ENCODE results near the gene GPC5.
"Not testable (repeated sequence)": the region's sequence is repeated elsewhere in the genome, so short reads cannot be mapped to it uniquely, and the experiment has no call there.

GPC5 gene

DNA sequence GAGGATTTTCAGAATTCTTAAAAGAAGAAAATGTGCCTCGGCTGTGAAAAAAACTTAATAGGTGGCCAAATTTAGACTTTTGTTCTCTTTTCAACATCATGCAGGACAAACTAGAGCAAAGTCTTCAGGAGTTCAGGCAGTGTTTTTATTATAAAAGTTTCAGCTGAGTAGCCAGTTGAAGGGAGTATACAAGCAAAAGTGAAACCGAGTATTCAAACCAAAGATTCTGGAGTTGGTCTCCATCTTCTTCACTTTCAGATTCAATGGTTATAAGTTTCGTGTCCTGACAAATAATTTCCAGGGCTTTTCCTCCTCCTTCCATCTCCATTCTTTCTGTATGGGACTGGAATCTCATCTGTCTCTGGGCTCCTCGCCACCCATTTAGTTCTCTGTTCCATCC lies 379.7 kb downstream of the GPC5 start:
- Mint-ChIP-seq H3K4me1 (ENCODE audit: low read depth) (no peaks in the 10 kb centered on the region), H3K27me3 (no peaks in the 10 kb centered on the region), H3K27ac (no peak overlapping the region), H3K36me3 (ENCODE audit: low read depth) (no peaks in the 10 kb centered on the region), H3K4me3 (no peak overlapping the region), H3K9me3 (no peaks in the 10 kb centered on the region)
- intact Hi-C loops (cut with micrococcal nuclease), result no loop called here

DNA sequence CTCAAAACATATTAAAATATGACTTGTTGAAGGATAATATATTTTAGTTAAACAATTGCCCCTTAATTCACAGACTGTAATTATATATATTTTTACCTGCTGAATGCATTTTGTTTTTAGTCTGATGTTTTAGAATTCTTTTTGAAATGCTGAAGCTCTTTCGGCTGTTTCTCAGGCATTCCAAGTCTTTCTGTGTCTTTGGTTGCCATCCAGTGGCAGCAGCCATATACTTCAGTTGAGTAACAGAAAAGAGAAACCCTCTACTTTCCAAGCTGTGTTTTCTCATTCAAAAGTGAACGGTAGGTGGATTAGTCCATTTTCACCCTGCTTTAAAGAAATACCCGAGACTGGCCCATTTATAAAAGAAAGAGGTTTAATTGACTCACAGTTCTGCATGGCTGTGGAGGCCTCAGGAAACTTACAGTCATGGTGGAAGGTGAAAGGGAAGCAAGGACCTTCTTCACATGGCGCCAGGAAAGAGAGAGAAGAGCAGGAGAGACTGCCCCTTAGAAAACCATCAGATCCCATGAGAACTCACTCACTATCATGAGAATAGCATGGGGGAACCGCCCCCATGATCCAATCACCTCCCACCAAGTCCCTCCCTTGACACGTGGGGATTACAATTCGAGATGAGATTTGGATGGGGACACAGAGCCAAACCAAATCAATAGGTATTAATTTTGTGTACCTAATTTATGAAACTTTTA lies 383.7 kb downstream of the GPC5 start:
- H3K9me3 Mint-ChIP-seq; H3K27ac Mint-ChIP-seq; H3K4me3 Mint-ChIP-seq; H3K36me3 Mint-ChIP-seq (ENCODE audit: low read depth); H3K27me3 Mint-ChIP-seq; intact Hi-C loops (cut with micrococcal nuclease); H3K4me1 Mint-ChIP-seq (ENCODE audit: low read depth): not testable (repeated sequence)

DNA sequence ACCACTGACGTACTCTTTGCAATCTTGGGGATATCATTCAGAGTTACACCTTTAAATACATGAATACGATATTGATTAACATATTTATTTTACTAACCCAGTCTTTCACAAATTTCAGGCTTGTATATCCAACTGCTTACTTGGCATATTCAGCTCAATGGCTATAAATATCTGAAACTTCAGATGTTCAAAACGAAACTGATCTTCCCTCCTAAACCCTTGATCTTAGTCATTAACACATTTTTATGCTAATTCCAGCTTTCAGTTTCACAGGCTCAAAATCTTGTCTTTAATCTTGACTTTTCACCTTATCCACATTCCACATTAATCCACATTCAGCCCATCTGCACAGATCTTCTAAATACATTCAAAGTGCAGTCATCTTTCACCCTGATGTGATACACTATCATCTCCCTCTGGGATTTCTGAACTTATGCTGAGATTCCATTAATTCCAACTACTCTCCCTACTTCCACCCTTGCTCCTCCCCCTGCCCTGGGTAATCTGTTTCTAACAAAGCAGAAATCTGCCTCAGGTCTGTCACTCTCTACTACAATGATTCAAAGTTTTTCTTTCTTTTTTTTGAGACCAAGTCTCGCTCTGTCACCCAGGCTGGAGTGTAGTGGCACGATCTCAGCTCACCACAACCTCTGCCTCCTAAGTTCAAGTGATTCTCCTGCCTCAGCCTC lies 387.2 kb downstream of the GPC5 start:
- no peak overlapping the region for H3K4me3 Mint-ChIP-seq
- no peaks in the 10 kb centered on the region for H3K9me3 Mint-ChIP-seq

DNA sequence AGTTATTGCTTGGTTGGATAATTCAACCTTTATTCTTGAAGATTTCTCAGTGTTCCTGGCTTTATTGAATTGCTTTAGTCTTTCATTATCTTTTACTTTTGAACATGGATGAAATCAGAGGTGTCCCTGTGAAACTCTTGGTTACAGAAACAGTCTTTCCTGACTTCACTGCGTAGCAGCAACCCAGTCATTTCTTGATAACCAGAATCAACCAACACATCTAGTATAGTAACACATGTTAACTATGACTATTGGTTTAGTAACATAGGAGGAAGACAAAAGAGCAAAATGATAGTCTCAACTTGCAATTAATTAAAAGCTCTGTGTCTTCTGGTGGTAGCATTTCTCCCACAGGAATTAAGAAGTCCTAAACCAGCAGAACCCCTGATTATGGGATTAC lies 393.6 kb downstream of the GPC5 start:
- intact Hi-C loops (cut with micrococcal nuclease), result no loop called here
- Mint-ChIP-seq H3K4me1 (ENCODE audit: low read depth) (no peaks in the 10 kb centered on the region), H3K9me3 (peaks cover 9% of the 10 kb centered on the region), H3K36me3 (ENCODE audit: low read depth) (no peaks in the 10 kb centered on the region), H3K27ac (no peak overlapping the region), H3K27me3 (no peaks in the 10 kb centered on the region), H3K4me3 (no peak overlapping the region)

More for the DNA sequence above, 387.2 kb downstream of the GPC5 start:
- H3K4me1 Mint-ChIP-seq (ENCODE audit: low read depth), result no peaks in the 10 kb centered on the region
- H3K27me3 Mint-ChIP-seq, result no peaks in the 10 kb centered on the region
- H3K36me3 Mint-ChIP-seq (ENCODE audit: low read depth), result no peaks in the 10 kb centered on the region
- no peak overlapping the region for H3K27ac Mint-ChIP-seq
- intact Hi-C loops (cut with micrococcal nuclease), result no loop called here

DNA sequence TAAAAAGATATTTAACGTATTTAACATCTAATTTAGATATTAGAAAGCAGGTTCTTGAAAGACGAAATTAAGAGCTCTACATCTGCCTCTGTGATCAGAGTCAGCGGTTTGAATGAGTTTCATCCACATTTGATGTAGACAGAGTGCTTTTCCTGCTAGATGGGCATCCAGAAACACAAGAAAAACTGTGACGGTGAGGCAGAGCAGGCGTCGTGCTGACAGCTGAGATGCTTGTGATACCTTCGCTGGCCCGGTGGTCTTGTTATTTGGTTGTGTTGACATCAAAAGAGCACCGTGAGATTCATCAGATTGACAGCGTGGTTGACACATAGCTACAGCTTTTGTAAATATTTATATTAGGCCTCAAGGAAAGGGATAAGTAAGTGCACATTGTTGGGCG lies 399.1 kb downstream of the GPC5 start:
- H3K4me3 Mint-ChIP-seq, result no peak overlapping the region
- intact Hi-C loops (cut with micrococcal nuclease), result no loop called here
- H3K27ac Mint-ChIP-seq, result no peak overlapping the region
- no peaks in the 10 kb centered on the region for H3K27me3 Mint-ChIP-seq
- no peaks in the 10 kb centered on the region for H3K4me1 Mint-ChIP-seq (ENCODE audit: low read depth)
- H3K36me3 Mint-ChIP-seq (ENCODE audit: low read depth), result no peaks in the 10 kb centered on the region
- H3K9me3 Mint-ChIP-seq, result peaks cover 9% of the 10 kb centered on the region

DNA sequence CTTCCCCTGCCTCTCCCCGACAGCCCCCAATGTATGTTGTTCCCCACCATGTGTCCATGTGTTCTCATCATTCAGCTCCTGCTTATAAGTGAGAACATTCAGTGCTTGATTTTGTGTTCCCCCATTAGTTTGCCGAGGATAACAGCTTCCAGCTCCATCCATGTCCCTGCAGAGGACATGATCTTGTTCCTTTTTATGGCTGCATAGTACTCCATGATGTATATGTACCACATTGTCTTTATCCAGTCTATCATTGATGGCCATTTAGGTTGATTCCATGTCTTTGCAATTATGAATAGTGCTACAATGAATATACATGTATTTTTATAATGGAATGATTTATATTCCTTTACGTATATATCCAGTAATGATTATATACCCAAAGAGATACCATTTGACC lies 399.9 kb downstream of the GPC5 start:
- H3K4me1 Mint-ChIP-seq (ENCODE audit: low read depth); H3K4me3 Mint-ChIP-seq; H3K27me3 Mint-ChIP-seq; H3K36me3 Mint-ChIP-seq (ENCODE audit: low read depth); H3K9me3 Mint-ChIP-seq; intact Hi-C loops (cut with micrococcal nuclease); H3K27ac Mint-ChIP-seq: not testable (repeated sequence)

DNA sequence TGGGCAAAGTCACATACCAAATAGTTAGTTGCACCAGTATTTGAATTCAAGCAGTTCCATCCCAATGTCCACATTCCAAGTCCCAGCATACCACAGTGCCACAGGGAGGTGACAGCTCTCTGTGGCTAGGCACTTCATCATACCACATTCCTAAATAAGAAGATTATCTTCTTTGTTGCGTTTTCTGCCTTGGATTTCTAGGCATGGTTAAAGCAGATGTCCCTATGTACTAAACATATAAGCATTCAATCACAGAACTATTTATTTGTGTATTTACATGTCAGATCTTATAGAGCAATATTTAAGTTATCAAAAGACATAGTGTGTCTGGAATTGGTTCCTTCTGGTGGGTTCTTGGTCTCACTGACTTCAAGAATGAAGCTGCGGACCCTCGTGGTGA lies 403.4 kb downstream of the GPC5 start:
- H3K4me1 Mint-ChIP-seq (ENCODE audit: low read depth); H3K27me3 Mint-ChIP-seq; H3K4me3 Mint-ChIP-seq; H3K9me3 Mint-ChIP-seq; H3K36me3 Mint-ChIP-seq (ENCODE audit: low read depth); intact Hi-C loops (cut with micrococcal nuclease); H3K27ac Mint-ChIP-seq: not testable (repeated sequence)

DNA sequence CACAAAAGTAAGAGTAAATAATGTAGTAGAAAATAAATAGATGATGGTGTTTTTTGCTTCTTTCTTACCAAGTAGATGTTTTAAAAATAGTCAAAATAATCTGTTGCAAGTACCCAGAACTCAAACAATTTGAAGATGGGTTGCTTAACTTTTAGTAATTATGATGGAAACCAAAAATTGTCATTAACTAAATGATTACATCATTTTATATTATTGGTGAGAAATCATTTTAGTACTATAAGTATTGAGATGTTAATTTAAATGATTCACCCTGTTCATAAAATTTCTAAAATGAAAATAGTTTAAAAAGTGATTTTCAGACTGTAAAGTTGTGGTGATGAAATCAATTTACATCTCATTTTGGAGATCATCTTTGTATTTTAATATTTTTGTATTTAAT lies 404.5 kb downstream of the GPC5 start:
- no peak overlapping the region for H3K4me3 Mint-ChIP-seq
- no peak overlapping the region for H3K27ac Mint-ChIP-seq
- H3K36me3 Mint-ChIP-seq (ENCODE audit: low read depth), result no peaks in the 10 kb centered on the region
- no peaks in the 10 kb centered on the region for H3K9me3 Mint-ChIP-seq
- H3K27me3 Mint-ChIP-seq, result no peaks in the 10 kb centered on the region
- H3K4me1 Mint-ChIP-seq (ENCODE audit: low read depth), result no peaks in the 10 kb centered on the region
- intact Hi-C loops (cut with micrococcal nuclease), result no loop called here

DNA sequence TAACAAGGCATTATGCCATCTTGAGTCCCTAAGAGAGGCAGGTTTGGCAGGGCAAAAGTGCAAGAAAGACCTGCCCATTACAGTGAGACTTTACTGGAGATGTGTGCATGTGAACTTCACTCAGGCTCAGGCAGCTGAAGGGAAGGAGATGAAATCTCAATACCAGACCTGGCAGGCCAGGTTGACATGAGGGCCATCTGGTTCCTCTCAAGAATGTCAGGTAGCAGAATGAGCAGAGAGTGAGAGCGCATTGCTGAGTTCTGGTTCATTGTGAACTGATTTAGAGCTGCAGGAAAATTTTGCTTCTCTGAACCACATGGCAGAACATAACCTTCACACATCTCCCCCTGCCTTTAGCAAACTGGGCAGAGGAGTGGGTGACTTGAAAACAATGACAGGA lies 406.3 kb downstream of the GPC5 start:
- H3K4me3 Mint-ChIP-seq, result no peak overlapping the region
- intact Hi-C loops (cut with micrococcal nuclease), result no loop called here
- no peaks in the 10 kb centered on the region for H3K4me1 Mint-ChIP-seq (ENCODE audit: low read depth)
- H3K27ac Mint-ChIP-seq, result no peak overlapping the region
- H3K27me3 Mint-ChIP-seq, result no peaks in the 10 kb centered on the region
- no peaks in the 10 kb centered on the region for H3K36me3 Mint-ChIP-seq (ENCODE audit: low read depth)
- no peaks in the 10 kb centered on the region for H3K9me3 Mint-ChIP-seq

DNA sequence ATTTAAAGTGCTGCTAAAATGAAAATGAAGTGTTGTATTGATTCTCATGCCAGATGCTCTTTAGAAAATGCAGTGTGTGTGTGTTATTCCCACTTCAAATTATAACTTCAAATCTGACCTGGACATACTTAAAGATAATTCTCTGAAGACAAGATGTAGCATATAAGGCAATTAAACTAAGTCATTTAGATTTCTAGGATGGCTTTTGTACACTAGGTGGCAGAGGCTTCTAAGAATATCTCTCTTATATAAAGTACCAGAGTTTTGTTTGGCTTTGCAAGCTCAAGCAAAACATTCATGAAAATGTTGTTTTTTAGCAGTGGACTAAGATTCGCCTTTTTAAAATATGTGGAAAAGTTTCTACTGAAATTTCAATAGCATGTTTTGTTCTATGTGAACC lies 407.2 kb downstream of the GPC5 start:
- Mint-ChIP-seq H3K27ac (no peak overlapping the region), H3K27me3 (no peaks in the 10 kb centered on the region), H3K9me3 (no peaks in the 10 kb centered on the region), H3K4me3 (no peak overlapping the region), H3K4me1 (ENCODE audit: low read depth) (no peaks in the 10 kb centered on the region), H3K36me3 (ENCODE audit: low read depth) (no peaks in the 10 kb centered on the region)
- intact Hi-C loops (cut with micrococcal nuclease), result no loop called here

DNA sequence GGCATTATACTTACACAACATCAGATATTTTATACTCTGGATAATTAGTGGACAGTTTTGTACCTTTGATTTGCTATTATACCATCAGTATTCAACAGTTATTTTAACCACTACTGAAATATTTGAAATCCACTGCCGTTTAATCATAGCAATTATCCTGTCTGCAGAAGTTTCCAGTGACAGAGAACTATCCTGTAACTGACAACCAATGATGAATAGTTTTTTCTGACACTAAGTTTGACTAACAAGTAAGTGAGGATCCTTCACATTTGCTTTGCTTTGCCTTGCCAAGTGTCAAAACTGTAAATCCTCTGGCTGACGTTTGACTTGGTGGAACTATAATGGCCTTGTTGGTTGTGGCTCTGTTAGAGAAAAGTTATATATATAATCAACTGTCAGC lies 410.7 kb downstream of the GPC5 start:
- Mint-ChIP-seq H3K36me3 (ENCODE audit: low read depth) (no peaks in the 10 kb centered on the region), H3K4me3 (no peak overlapping the region), H3K27ac (no peak overlapping the region), H3K4me1 (ENCODE audit: low read depth) (no peaks in the 10 kb centered on the region), H3K9me3 (no peaks in the 10 kb centered on the region), H3K27me3 (no peaks in the 10 kb centered on the region)
- intact Hi-C loops (cut with micrococcal nuclease), result no loop called here

DNA sequence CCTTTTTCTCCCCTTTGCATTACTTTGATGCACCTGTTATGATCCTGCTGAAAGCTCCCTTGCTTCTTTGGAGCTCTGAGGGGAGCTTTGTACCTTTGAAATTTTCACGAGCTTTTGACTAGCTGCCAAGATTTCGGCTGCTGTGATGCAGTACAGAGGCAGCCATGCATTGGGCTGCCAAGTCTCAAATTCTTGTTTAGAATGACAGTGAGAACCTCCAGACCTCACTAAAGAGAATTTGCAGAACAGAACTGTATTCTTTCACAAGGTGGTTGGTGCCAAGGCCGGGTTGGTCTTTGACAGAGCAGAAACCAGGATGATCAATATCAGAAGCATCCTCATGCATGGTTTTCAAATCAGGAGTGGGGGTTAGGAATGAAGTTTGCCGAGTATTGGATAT lies 414.8 kb downstream of the GPC5 start:
- H3K36me3 Mint-ChIP-seq (ENCODE audit: low read depth), result no peaks in the 10 kb centered on the region
- H3K9me3 Mint-ChIP-seq, result no peaks in the 10 kb centered on the region
- H3K4me3 Mint-ChIP-seq, result no peak overlapping the region
- H3K27ac Mint-ChIP-seq, result no peak overlapping the region
- H3K27me3 Mint-ChIP-seq, result no peaks in the 10 kb centered on the region
- no peaks in the 10 kb centered on the region for H3K4me1 Mint-ChIP-seq (ENCODE audit: low read depth)
- intact Hi-C loops (cut with micrococcal nuclease), result no loop called here

DNA sequence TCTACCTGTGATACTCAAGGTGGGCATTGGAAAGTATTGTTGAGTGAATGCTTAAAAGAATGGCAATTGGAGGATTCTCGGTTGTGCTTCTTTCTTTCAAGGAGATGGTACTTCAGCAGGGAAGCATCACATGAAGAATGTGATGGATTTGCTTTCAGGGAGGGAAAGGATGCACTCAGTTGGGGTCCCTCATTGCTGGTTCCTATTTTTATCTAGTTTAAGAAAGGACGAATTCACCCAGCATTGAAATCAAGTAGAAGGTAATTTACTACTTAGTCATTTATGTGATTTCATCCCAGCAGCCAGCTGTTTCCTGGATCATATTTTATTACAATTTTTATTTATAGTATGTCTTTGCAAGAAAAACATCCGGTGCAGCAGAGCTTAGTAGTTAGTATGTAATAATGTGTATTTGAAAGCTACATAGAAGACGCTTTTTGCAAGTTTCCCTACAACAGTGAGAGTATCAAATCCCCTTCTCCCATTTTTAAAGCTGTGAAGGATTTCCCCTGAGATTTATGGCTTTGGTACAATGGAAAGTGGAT lies 417.9 kb downstream of the GPC5 start:
- Mint-ChIP-seq H3K27ac (no peak overlapping the region), H3K4me1 (ENCODE audit: low read depth) (no peaks in the 10 kb centered on the region), H3K27me3 (no peaks in the 10 kb centered on the region), H3K36me3 (ENCODE audit: low read depth) (no peaks in the 10 kb centered on the region), H3K9me3 (no peaks in the 10 kb centered on the region), H3K4me3 (no peak overlapping the region)
- intact Hi-C loops (cut with micrococcal nuclease), result no loop called here

DNA sequence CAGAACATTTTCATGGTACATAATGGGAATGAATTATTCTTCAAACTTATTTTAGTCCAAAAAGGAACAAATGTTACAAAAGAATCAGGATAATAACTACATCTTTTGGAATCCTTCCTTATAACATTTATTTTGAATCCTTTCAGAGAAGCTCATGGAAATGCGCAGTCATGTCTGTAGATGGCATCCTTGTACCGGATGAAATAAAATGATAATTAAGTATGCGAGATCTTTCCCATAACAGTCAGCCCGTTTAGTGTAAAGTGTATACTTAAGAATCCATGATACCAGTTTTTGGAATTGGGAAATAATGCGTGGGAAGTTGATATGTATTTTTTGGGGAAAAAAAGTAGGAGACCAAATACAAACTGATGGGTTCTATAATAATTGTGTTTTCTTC lies 418.8 kb downstream of the GPC5 start:
- Mint-ChIP-seq H3K36me3 (ENCODE audit: low read depth) (no peaks in the 10 kb centered on the region), H3K4me3 (no peak overlapping the region), H3K27ac (no peak overlapping the region), H3K9me3 (no peaks in the 10 kb centered on the region), H3K27me3 (no peaks in the 10 kb centered on the region), H3K4me1 (ENCODE audit: low read depth) (no peaks in the 10 kb centered on the region)
- intact Hi-C loops (cut with micrococcal nuclease), result no loop called here

DNA sequence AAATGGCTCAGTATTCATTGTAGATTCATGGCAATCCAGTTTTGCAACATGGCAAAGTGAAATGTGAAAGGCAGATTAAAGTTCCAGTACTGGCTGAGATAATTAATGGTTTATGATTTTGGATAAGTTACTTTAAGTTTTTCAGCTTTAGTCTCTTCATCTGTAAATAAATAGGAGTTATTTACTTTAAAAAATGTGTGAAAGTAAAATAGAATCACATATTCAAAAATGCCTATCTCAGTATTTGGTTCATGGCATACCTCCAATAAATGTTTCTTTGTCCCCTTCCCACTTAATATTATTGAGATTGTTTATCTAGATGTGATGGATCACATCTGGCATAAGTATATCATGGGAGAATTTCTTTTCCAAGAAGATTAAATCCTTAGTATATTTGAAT lies 426.0 kb downstream of the GPC5 start:
- H3K9me3 Mint-ChIP-seq, result peaks cover 11% of the 10 kb centered on the region
- no peak overlapping the region for H3K27ac Mint-ChIP-seq
- intact Hi-C loops (cut with micrococcal nuclease), result no loop called here
- no peaks in the 10 kb centered on the region for H3K27me3 Mint-ChIP-seq
- H3K36me3 Mint-ChIP-seq (ENCODE audit: low read depth), result no peaks in the 10 kb centered on the region
- no peak overlapping the region for H3K4me3 Mint-ChIP-seq
- H3K4me1 Mint-ChIP-seq (ENCODE audit: low read depth), result no peaks in the 10 kb centered on the region
